Testis (tissue), 2 donors: ENCODE data around the gene PDLIM7.

Experiments
- POLR2A ChIP-seq: fragments of 450-650 bp; IDR thresholded peaks from one replicate; pipeline ENCODE4 v1.6.1; 2017; ENCODE audit warnings: antibody characterized with exemption, mild to moderate bottlenecking, moderate library complexity
- TF ChIP-seq, protein P1 (sequence below), 3 experiments: fragments of 450-650 bp in 2 of 3; fragments of 200-600 bp in 1 of 3; sonication (generic) in 1 of 3; IDR thresholded peaks; one replicate each; pipeline ENCODE4 v1.5.1; 2016 to 2019; ENCODE audit warnings: antibody characterized with exemption in 3 of 3, mild to moderate bottlenecking in 2 of 3, moderate library complexity in 1 of 3

DNA sequence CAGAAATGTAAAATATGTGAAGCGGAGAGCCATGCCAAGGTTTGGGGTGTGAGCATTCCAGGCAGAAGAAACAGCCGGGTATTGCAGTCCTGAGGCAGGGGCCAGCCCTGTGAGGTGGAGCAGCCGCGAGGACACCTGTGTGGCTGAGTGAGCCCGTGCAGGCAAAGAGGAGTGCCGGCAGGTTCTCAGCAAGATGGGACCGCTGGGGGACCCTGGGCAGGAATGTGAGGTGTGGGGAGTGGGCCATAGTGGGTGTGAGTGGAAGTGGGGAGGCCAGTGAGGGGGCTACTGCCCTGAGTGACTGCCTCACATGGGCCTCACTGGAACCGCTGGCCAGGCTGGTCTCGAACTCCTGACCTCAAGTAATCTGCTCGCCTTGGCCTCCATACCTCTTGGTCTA is 58.9 kb downstream of the PDLIM7 start:
- TF ChIP-seq, protein P1, sequence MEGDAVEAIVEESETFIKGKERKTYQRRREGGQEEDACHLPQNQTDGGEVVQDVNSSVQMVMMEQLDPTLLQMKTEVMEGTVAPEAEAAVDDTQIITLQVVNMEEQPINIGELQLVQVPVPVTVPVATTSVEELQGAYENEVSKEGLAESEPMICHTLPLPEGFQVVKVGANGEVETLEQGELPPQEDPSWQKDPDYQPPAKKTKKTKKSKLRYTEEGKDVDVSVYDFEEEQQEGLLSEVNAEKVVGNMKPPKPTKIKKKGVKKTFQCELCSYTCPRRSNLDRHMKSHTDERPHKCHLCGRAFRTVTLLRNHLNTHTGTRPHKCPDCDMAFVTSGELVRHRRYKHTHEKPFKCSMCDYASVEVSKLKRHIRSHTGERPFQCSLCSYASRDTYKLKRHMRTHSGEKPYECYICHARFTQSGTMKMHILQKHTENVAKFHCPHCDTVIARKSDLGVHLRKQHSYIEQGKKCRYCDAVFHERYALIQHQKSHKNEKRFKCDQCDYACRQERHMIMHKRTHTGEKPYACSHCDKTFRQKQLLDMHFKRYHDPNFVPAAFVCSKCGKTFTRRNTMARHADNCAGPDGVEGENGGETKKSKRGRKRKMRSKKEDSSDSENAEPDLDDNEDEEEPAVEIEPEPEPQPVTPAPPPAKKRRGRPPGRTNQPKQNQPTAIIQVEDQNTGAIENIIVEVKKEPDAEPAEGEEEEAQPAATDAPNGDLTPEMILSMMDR (IDR thresholded peaks at IDR 0.05): no peak
- TF ChIP-seq POLR2A: no peak
